ENCODE data around the gene HES1.

HES1 gene

DNA sequence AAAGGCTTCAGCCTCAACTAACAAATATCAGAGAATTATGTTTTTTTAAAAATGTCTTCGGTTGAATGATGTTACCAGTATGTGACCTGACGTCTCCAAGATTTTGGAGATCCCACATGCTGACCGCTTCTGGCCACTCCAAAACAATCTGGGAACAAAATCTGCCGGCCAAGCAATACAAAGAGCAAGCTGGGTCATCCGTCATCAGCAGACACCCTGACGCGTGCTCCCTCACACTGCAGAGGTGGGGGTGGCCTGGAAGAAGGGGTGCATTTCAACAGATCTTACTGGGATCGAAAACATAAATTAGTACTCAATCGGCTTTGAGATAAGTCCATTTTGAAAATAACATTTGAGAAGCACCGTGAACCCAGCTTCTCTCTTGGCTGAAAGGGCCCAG, 33.6 kb downstream of the HES1 start:
- FAIRE-seq: no peak

DNA sequence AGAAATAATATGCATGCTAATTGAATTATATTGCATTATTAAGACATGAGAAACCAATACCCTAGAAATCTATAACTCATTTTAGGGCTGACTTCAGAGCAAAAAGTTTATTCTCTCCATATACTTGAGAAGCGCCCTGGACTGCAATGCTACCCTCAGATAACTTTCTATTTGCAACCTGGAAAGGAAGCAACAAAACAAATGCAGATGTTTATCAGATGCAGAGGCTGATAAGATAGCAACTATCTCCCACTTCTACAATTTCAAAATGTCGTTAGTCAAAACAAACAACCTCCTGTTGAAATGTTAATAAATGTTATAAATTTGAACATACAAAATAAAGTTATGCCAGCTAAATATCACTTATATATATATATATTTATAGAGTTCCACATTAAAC, 34.8 kb downstream of the HES1 start:
- FAIRE-seq: no peak

- no peak for FAIRE-seq
These were observed 38.5 kb downstream of the HES1 start for GRCh38 chr3:194174406-194174805.

DNA sequence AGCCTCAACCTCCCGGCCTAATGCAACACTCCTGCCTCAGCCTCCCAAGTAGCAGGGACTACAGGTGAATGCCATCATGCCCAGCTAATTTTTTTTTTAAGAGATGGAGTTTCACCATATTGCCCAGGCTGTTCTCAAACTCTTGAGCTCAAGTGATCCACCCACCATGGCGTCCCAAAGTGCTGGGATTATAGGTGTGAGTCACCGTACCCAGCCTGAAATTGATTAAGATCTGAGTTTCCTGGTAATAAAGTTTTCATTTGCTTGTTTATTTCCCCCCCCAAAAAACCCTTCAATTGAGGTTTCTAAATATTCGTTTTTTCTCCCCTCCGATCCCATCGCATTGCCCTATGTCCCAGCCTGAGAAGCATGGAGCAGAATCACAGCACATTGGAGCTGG, 39.0 kb downstream of the HES1 start:
- no peak for FAIRE-seq

- FAIRE-seq: peak; percentile 43
These were observed 40.5 kb downstream of the HES1 start for GRCh38 chr3:194176274-194176991.

DNA sequence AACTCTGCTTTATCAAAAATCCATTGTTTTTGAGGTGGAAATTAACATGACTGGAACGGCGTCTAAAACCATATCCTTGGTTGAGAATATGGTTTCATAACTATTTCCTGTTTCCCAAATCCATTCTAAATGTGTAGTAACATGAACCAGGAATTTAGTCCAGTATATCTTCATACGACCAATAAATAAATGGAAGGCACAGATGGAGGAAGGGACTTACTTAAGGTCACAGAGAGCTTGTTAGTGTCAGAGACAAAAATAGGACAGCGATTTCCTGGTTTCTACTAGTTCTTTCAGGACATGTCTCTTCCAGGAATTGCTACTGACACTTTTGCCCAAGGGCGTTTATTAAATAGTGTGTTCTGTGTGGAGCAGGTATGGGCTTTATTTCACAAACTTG, 41.2 kb downstream of the HES1 start:
- FAIRE-seq: no peak

GRCh38 chr3:194178128-194178527, 42.2 kb downstream of the HES1 start:
- no peak for FAIRE-seq

GRCh38 chr3:194178669-194179068, 42.7 kb downstream of the HES1 start:
- FAIRE-seq: no peak

DNA sequence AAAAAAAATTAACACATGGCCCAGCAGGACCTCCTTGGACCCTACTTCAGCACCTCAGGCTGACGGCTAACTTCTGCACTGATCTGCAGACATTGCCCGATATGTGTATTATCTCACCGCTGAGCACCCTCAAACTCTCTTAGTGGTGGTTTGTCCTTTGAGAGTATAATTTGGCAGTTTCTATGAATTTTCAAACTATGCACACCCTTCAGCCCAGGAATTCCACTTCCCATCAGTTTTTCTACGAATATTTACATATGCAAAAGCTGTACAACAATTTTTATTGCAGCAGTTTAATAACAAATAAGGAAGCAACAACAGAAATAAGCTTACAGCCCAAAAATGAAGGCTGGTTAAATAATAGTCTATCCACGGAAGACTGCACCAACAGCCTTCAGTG, 44.6 kb downstream of the HES1 start:
- FAIRE-seq: no peak

DNA sequence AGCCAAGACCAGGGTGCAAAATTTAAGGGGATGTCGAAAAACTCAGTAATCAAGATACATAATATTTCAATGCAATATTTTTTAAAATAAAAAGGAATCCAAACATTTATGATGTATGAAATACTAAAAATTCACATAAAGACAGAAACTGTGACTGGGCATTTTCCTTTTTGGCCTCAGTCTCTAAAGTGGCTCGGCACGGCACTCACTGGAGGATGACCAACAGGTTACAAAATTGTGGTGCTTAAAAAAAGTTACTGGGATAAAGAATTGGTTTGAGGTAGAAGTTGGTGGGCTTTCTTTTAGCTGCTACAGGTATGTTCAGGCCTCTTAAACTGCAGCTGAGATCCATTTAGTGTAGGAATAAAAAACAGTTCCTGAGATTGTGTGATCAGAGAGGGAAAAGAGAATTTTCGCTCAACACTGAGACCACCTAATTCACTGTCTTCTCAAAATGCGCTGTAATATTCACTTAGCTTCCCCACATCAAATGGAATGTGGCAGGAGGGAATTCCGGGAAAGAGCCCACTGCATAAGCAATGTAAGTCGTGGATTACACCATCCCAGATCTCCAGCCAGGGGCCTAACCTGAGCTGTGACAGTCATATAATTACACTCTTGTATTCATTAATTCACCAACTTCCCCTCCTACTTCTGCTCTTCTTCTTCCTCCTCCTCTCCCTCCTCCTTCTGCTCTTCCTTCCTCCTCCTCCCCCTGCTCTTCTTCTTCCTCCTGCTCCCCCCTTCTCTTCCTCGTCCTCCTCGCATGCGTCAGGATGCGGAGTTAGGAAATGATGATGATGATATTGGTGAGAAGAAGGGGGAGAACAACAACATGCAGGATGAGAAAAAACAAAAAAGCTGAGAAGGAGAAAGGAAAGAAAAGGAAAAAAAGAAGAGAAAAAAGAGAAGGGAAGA, 45.9 kb downstream of the HES1 start:
- FAIRE-seq: no peak

DNA sequence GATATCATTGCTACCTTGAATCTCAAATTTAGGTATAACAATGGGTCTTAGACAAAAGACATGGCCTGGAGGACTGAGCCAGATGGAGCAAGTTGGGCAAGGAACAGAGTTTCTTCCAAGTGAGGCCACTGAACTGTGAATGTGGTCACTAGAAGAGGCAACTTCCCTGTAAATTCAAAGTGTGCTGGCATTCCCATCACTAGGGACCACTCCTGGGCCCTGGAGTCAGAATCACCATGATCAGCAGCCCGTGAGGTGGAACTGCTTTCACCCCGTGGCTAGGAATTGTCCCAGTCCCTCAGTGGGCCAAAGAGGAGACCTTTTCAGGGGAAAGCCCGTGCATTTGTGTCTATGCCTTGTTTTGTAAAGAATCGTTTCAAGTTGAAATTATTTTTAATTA, 47.3 kb downstream of the HES1 start:
- FAIRE-seq: no peak

GRCh38 chr3:194184265-194184751, 48.4 kb downstream of the HES1 start:
- no peak for FAIRE-seq

DNA sequence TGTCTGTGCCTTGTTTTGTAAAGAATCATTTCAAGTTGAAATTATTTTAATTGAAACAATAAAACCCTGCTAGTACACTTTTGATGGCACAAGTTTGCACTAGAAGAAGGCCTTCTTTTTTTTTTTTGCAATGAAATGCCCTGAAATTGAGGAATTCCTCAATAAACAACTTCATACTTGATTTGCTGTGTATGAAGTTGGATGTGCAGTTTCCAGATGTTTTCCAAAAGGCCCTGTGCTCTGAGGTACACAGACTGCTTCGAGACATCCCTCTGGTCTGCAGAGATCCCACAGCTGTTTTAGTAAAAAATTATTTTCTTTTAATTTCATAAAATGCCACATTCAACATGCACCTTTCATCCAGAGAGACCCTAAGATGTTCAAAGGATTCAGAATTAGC, 48.9 kb downstream of the HES1 start:
- no peak for FAIRE-seq

DNA sequence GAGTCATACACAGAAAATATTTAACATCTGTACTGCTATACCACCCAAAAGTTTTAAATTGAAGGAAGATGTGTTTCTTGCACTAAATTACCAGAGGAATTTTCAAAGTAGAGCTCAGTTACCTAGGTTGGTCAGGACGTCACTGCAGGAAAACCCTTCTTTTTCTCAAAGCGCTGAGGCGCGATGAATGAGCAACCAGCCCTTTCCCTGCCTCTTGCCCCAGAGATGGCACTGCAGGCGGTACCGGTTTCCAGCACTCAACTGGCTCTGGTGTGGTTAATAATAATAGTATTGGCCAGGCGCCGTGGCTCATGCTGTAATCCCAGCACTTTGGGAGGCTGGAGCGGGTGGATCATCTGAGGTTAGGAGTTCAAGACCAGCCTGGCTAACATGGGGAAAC, 49.3 kb downstream of the HES1 start:
- no peak for FAIRE-seq

DNA sequence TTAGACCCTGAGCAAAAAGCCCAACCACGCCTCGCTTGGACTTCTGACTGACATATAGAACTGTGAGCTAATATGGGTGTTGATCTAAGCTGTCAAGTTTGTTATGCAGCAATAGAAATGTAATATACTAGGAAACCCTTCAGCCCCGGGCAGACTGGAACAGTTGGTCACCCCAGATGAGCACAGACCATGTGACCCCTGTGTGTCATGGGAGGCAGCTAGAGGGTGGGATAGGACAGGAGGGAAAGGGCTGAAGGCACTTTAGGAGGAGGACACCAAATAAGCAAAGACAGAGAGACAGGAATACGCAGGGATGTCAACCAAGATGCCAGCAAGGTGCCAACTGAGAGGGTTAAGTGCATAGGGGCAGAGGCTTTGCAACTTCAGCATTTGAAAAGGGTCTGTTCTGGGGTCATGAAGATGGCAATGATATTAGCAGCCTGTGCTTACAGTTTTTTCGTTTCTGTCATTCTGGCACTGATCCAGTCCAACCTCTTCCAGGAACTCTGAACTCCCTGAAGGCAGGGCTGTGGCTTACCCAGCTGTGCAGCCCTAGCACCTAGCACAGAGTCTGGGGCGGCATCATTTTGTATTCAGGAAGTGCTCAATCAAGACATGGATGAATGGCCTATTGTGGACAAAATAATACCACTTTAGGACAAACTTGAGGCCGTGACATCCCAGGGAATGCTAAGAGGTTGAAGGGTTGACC, 51.4 kb downstream of the HES1 start:
- FAIRE-seq: no peak
